HEK293 (cell line): ENCODE data around the gene PLAC1.

ENCODE experiments used
- CTCF ChIA-PET: fragments of 350-600 bp; formaldehyde crosslinking; extraction: SDS; loops from one replicate; lab custom pipeline; 2021; ENCODE audit warnings: antibody characterized with exemption; lab: Yijun Ruan, JAX
- POLR2A ChIA-PET: fragments of 300-600 bp; formaldehyde crosslinking; extraction: SDS; loops from one replicate; lab custom pipeline; 2020; ENCODE audit warnings: antibody characterized with exemption, inconsistent platforms; lab: Yijun Ruan, JAX
- H3K27ac ChIP-seq: fragments of 200-500 bp; sonication (Bioruptor generic); 2 replicates; pipeline ENCODE4 v1.5.1; 2014; ENCODE audit warnings: low read depth, low read length, control low read depth, inconsistent platforms; ENCODE audit errors: extremely low read depth
- H3K36me3 ChIP-seq, 2 experiments: fragments of 200-500 bp in 1 of 2; sonication (Bioruptor generic) in 1 of 2; 1 replicate in 1 of 2; 2 replicates in 1 of 2; pipeline ENCODE4 v1.5.1; 2014 to 2017; ENCODE audit warnings: inconsistent platforms in 2 of 2, low read length in 2 of 2; ENCODE audit not compliant: control insufficient read depth in 2 of 2, insufficient read depth in 1 of 2
- H3K4me1 ChIP-seq: fragments of 200-500 bp; sonication (Bioruptor generic); 2 replicates; pipeline ENCODE4 v1.5.1; 2014; ENCODE audit warnings: mild to moderate bottlenecking, low read length, inconsistent platforms; ENCODE audit not compliant: control insufficient read depth, insufficient read depth
- H3K4me3 ChIP-seq: 2 replicates; pipeline ENCODE4 v1.5.1; 2011; ENCODE audit warnings: low read depth, mild to moderate bottlenecking, control low read depth, low read length, moderate library complexity
- H3K9me3 ChIP-seq: fragments of 200-500 bp; sonication (Bioruptor generic); 2 replicates; pipeline ENCODE4 v1.5.1; 2014; ENCODE audit warnings: low read depth, low read length, inconsistent platforms; ENCODE audit not compliant: control insufficient read depth, insufficient read depth
- ATF2 ChIP-seq: fragments of 450-650 bp; formaldehyde crosslinking; IDR thresholded peaks from 2 replicates; pipeline ENCODE4 v1.5.1; 2016; ENCODE audit warnings: missing biosample characterization, missing genetic modification characterization, low read depth
- BCL11A ChIP-seq: fragments of 450-650 bp; formaldehyde crosslinking; IDR thresholded peaks from 2 replicates; pipeline ENCODE4 v1.5.1; 2016; ENCODE audit warnings: low read depth, missing biosample characterization, missing genetic modification characterization
- EGR2 ChIP-seq: fragments of 450-650 bp; formaldehyde crosslinking; IDR thresholded peaks from 2 replicates; pipeline ENCODE4 v1.5.1; 2016; ENCODE audit warnings: low read depth, missing biosample characterization, missing genetic modification characterization
- GLIS1 ChIP-seq: fragments of 450-650 bp; formaldehyde crosslinking; IDR thresholded peaks from 2 replicates; pipeline ENCODE4 v1.5.1; 2016; ENCODE audit warnings: missing biosample characterization, missing genetic modification characterization
- HOXA7 ChIP-seq: sonication (generic); formaldehyde crosslinking; IDR thresholded peaks from 2 replicates; pipeline ENCODE4 v1.8.1; 2022; ENCODE audit warnings: missing genetic modification reagents, borderline replicate concordance
- KLF7 ChIP-seq: fragments of 450-650 bp; formaldehyde crosslinking; IDR thresholded peaks from 2 replicates; pipeline ENCODE4 v1.5.1; 2016; ENCODE audit warnings: missing biosample characterization, missing genetic modification characterization, borderline replicate concordance
- YY1 ChIP-seq: fragments of 450-650 bp; formaldehyde crosslinking; IDR thresholded peaks from 2 replicates; pipeline ENCODE4 v1.5.1; 2018; ENCODE audit warnings: missing biosample characterization, missing genetic modification characterization
- ZBTB17 ChIP-seq: fragments of 450-650 bp; formaldehyde crosslinking; IDR thresholded peaks from 2 replicates; pipeline ENCODE4 v1.5.1; 2016; ENCODE audit warnings: missing biosample characterization, missing genetic modification characterization
- ZBTB8A ChIP-seq: fragments of 450-650 bp; formaldehyde crosslinking; IDR thresholded peaks from 2 replicates; pipeline ENCODE4 v1.5.1; 2016; ENCODE audit warnings: missing biosample characterization, missing genetic modification characterization
- ZNF169 ChIP-seq: fragments of 450-650 bp; formaldehyde crosslinking; IDR thresholded peaks from 2 replicates; pipeline ENCODE4 v1.5.1; 2016; ENCODE audit warnings: missing biosample characterization, missing genetic modification characterization
- ZNF211 ChIP-seq: fragments of 450-650 bp; formaldehyde crosslinking; IDR thresholded peaks from 2 replicates; pipeline ENCODE4 v1.5.1; 2016; ENCODE audit warnings: low read depth, missing biosample characterization, missing genetic modification characterization
- ZNF239 ChIP-seq: fragments of 450-650 bp; formaldehyde crosslinking; IDR thresholded peaks from 2 replicates; pipeline ENCODE4 v1.5.1; 2016; ENCODE audit warnings: missing biosample characterization, missing genetic modification characterization
- ZNF280C ChIP-seq: fragments of 450-650 bp; formaldehyde crosslinking; IDR thresholded peaks from 2 replicates; pipeline ENCODE4 v1.5.1; 2016; ENCODE audit warnings: missing biosample characterization, missing genetic modification characterization
- ZNF449 ChIP-seq: fragments of 450-650 bp; formaldehyde crosslinking; IDR thresholded peaks from 2 replicates; pipeline ENCODE4 v1.5.1; 2017; ENCODE audit warnings: missing biosample characterization, mild to moderate bottlenecking, missing genetic modification characterization, moderate library complexity
- ZNF529 ChIP-seq: fragments of 450-650 bp; formaldehyde crosslinking; IDR thresholded peaks from 2 replicates; pipeline ENCODE4 v1.5.1; 2017; ENCODE audit warnings: missing genetic modification characterization, missing biosample characterization; ENCODE audit not compliant: insufficient replicate concordance
- ZNF626 ChIP-seq: fragments of 450-650 bp; sonication (Bioruptor Pico); formaldehyde crosslinking; IDR thresholded peaks from 2 replicates; pipeline ENCODE4 v1.5.1; 2018; ENCODE audit warnings: missing biosample characterization, missing genetic modification characterization, inconsistent platforms
- ZNF639 ChIP-seq: fragments of 450-650 bp; formaldehyde crosslinking; IDR thresholded peaks from 2 replicates; pipeline ENCODE4 v1.5.1; 2016; ENCODE audit warnings: missing biosample characterization, missing genetic modification characterization
- ZNF747 ChIP-seq: fragments of 450-650 bp; formaldehyde crosslinking; IDR thresholded peaks from 2 replicates; pipeline ENCODE4 v1.5.1; 2016; ENCODE audit warnings: missing biosample characterization, missing genetic modification characterization

The PLAC1 gene

GRCh38 chrX:134642386-134642785 is 15.9 kb downstream of the PLAC1 start:
- H3K4me1 ChIP-seq = no peaks in the 10 kb centered on the region
- H3K9me3 ChIP-seq = no peaks in the 10 kb centered on the region
- no peak overlapping the region for H3K4me3 ChIP-seq
- TF ChIP-seq ZNF529 (no peak), ZNF280C (tag by site-specific recombination) (no peak), ZNF639 (tag by site-specific recombination) (no peak), ZNF239 (tag by site-specific recombination) (no peak), ZNF449 (tag by site-specific recombination) (no peak), ZBTB8A (tag by site-specific recombination) (no peak), ZNF626 (tag by site-specific recombination) (no peak), HOXA7 (CRISPR knock-in tag) (no peak), ZNF747 (tag by site-specific recombination) (no peak), ATF2 (tag by site-specific recombination) (no peak), YY1 (no peak), GLIS1 (no peak), ZNF169 (tag by site-specific recombination) (no peak), KLF7 (no peak), BCL11A (tag by site-specific recombination) (no peak), ZBTB17 (no peak)
- H3K36me3 ChIP-seq = no peaks in the 10 kb centered on the region
- POLR2A ChIA-PET = no interaction called here
- H3K27ac ChIP-seq = no peak overlapping the region
- CTCF ChIA-PET = interaction anchor here (0.7 kb wide), 1 partner anchor 25 kb away, joined by 5 read pairs; no protein-coding TSS in a partner anchor

- H3K9me3 ChIP-seq = no peaks in the 10 kb centered on the region
- no peak overlapping the region for H3K4me3 ChIP-seq
- no peaks in the 10 kb centered on the region for H3K36me3 ChIP-seq
- ChIA-PET CTCF (no interaction called here), POLR2A (no interaction called here)
- TF ChIP-seq ZNF211 (tag by site-specific recombination) (no peak), EGR2 (0 out of 2 replicates have a peak, but pooled peaks have one; percentile 7)
- H3K4me1 ChIP-seq = no peaks in the 10 kb centered on the region
- no peak overlapping the region for H3K27ac ChIP-seq
Measured at GRCh38 chrX:134641346-134641745, 16.9 kb downstream of the PLAC1 start.
